MM.1S (cell line): ENCODE data around the gene ASMTL.

Source experiments
- DNase-seq: peaks from one replicate; pipeline ENCODE4 v3.0.0-alpha.2; 2015
- H2AFZ ChIP-seq: fragments of 300-600 bp; sonication (generic); 2 replicates; pipeline ENCODE4 v1.6.0; 2016; ENCODE audit warnings: antibody characterized with exemption, low read length
- H3F3A ChIP-seq: fragments of 300-600 bp; sonication (generic); 2 replicates; pipeline ENCODE4 v1.6.1; 2016; ENCODE audit warnings: mild to moderate bottlenecking, antibody characterized with exemption, low read length, moderate library complexity, mixed read lengths; ENCODE audit not compliant: insufficient read depth
- H3K27ac ChIP-seq: fragments of 300-600 bp; sonication (generic); 2 replicates; pipeline ENCODE4 v1.5.1; 2016; ENCODE audit warnings: mild to moderate bottlenecking, low read length
- H3K27me3 ChIP-seq: fragments of 300-600 bp; sonication (generic); replicated peaks from 2 replicates; pipeline ENCODE4 v1.6.0; 2016; ENCODE audit warnings: low read length; ENCODE audit not compliant: insufficient read depth
- H3K36me3 ChIP-seq: fragments of 300-600 bp; sonication (generic); replicated peaks from 2 replicates; pipeline ENCODE4 v1.6.1; 2016; ENCODE audit warnings: mild to moderate bottlenecking, low read length, mixed read lengths; ENCODE audit not compliant: insufficient read depth
- H3K4me1 ChIP-seq: fragments of 300-600 bp; sonication (generic); 2 replicates; pipeline ENCODE4 v1.6.1; 2016; ENCODE audit warnings: low read length, mixed read lengths
- H3K4me2 ChIP-seq: fragments of 300-600 bp; sonication (generic); 2 replicates; pipeline ENCODE4 v1.6.0; 2016; ENCODE audit warnings: low read depth, low read length
- H3K4me3 ChIP-seq: fragments of 300-600 bp; sonication (generic); 2 replicates; pipeline ENCODE4 v1.5.1; 2016; ENCODE audit warnings: low read length, mixed read lengths
- H3K79me2 ChIP-seq: fragments of 300-600 bp; sonication (generic); 2 replicates; pipeline ENCODE4 v1.6.1; 2016; ENCODE audit warnings: mixed run types, low read length, mixed read lengths
- H3K9ac ChIP-seq: fragments of 300-600 bp; sonication (generic); 2 replicates; pipeline ENCODE4 v1.6.1; 2016; ENCODE audit warnings: low read length, mixed read lengths
- H3K9me2 ChIP-seq: fragments of 300-600 bp; sonication (generic); replicated peaks from 2 replicates; pipeline ENCODE4 v1.6.1; 2016; ENCODE audit warnings: mild to moderate bottlenecking, low read length, mixed read lengths; ENCODE audit not compliant: insufficient read depth
- H3K9me3 ChIP-seq: fragments of 300-600 bp; sonication (generic); replicated peaks from 2 replicates; pipeline ENCODE4 v1.6.1; 2016; ENCODE audit warnings: mild to moderate bottlenecking, low read length, mixed read lengths; ENCODE audit not compliant: insufficient read depth
- H4K20me1 ChIP-seq: fragments of 300-600 bp; sonication (generic); 2 replicates; pipeline ENCODE4 v1.6.1; 2016; ENCODE audit warnings: mild to moderate bottlenecking, low read length, moderate library complexity, mixed read lengths; ENCODE audit not compliant: insufficient read depth
- CTCF ChIP-seq: fragments of 300-600 bp; sonication (generic); IDR thresholded peaks from 2 replicates; pipeline ENCODE4 v1.5.1; 2016; ENCODE audit warnings: antibody characterized with exemption, low read length, mixed read lengths
- EZH2 ChIP-seq: fragments of 300-600 bp; sonication (generic); optimal IDR thresholded peaks from 2 replicates; pipeline ENCODE3; 2017; ENCODE audit warnings: low read depth, mild to moderate bottlenecking, antibody characterized with exemption, low read length, mixed read lengths
- EZH2phosphoT487 ChIP-seq: fragments of 300-600 bp; sonication (generic); IDR thresholded peaks from 2 replicates; pipeline ENCODE4 v1.6.1; 2018; ENCODE audit warnings: antibody characterized with exemption, low read length

Gene ASMTL

GRCh38 chrX:1442016-1442665 lies 10.6 kb downstream of the ASMTL start:
- no peaks in the 10 kb centered on the region for H4K20me1 ChIP-seq
- no peaks in the 10 kb centered on the region for H3K36me3 ChIP-seq
- no peaks in the 10 kb centered on the region for H3K27me3 ChIP-seq
- no peak overlapping the region for H2AFZ ChIP-seq
- no peak overlapping the region for H3K9ac ChIP-seq
- DNase-seq, result no peak
- H3K4me1 ChIP-seq, result no peaks in the 10 kb centered on the region
- TF ChIP-seq CTCF (no peak), EZH2phosphoT487 (no peak)
- no peaks in the 10 kb centered on the region for H3K9me3 ChIP-seq
- no peak overlapping the region for H3K4me2 ChIP-seq
- H3K9me2 ChIP-seq, result no peaks in the 10 kb centered on the region
- H3F3A ChIP-seq, result no peaks in the 10 kb centered on the region
- no peak overlapping the region for H3K4me3 ChIP-seq
- peaks cover 3% of the 10 kb centered on the region; the same call in 1 of the 2 replicates for H3K79me2 ChIP-seq
- no peak overlapping the region for H3K27ac ChIP-seq

DNA sequence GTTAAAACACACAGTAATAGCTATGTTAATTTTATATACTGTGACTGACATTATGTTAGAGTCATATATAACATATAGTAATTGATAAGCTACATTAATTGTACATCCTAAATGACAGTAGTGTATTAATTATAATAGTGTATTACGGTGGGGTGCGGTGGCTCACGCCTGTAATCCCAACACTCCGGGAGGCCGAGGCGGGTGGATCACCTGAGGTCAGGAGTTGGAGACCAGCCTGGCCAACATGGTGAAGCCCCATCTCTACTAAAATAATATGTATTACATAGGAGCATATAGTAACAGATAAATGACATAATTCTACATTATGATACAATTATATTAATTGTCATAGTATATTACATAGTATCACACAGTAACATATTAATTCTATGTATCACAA lies 12.2 kb downstream of the ASMTL start:
- no peaks in the 10 kb centered on the region for H3K27me3 ChIP-seq
- no peak overlapping the region for H3K4me2 ChIP-seq
- no peak overlapping the region for H3K4me3 ChIP-seq
- H2AFZ ChIP-seq, result no peak overlapping the region
- no peaks in the 10 kb centered on the region for H4K20me1 ChIP-seq
- no peaks in the 10 kb centered on the region for H3K36me3 ChIP-seq
- no peaks in the 10 kb centered on the region for H3F3A ChIP-seq
- no peaks in the 10 kb centered on the region for H3K4me1 ChIP-seq
- DNase-seq, result no peak
- no peak overlapping the region for H3K9ac ChIP-seq
- H3K9me2 ChIP-seq, result no peaks in the 10 kb centered on the region
- no peaks in the 10 kb centered on the region for H3K79me2 ChIP-seq
- H3K9me3 ChIP-seq, result no peaks in the 10 kb centered on the region
- no peak overlapping the region for H3K27ac ChIP-seq
- TF ChIP-seq CTCF (no peak), EZH2phosphoT487 (no peak), EZH2 (no peak)

DNA sequence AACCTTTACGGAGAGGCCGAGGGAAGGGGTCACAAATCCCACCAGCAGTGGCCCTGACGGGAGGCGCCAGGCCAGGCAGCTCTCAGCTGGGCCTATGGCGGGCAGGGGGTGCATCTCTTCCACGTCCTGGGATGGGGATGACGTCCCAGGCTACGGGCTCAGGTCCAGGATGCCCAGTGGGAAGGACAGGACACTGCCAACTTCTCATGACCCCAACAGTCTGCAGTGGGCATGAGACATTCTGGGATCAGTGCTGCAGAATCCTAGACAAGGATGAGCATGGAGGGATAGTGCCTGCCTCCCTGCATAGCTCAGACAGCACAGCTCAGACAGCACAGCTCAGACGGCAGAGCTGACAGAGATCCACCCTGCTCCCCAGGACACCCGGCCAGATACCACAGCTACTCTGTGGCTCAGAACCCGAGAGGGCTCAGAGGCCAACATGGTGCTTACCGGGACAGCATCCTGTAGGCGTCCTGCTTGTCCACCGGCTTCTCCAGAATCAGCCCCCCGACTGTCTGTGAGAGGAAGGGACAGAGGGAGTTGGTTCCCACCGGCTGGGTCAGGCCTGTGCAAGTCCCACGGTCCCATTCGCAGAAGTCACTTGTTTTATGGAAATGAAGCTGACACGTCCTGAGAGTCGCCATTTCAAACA lies 17.3 kb downstream of the ASMTL start:
- Histone ChIP-seq H3K36me3 (no peaks in the 10 kb centered on the region), H3K27ac (no peak overlapping the region), H3K79me2 (no peaks in the 10 kb centered on the region), H4K20me1 (no peaks in the 10 kb centered on the region), H3K27me3 (no peaks in the 10 kb centered on the region), H3K4me2 (no peak overlapping the region), H2AFZ (no peak overlapping the region), H3K4me3 (no peak overlapping the region), H3K9me2 (no peaks in the 10 kb centered on the region), H3F3A (no peaks in the 10 kb centered on the region), H3K9ac (no peak overlapping the region), H3K4me1 (no peaks in the 10 kb centered on the region), H3K9me3 (no peaks in the 10 kb centered on the region)
- TF ChIP-seq CTCF (no peak), EZH2 (no peak), EZH2phosphoT487 (no peak)
- DNase-seq, result no peak
